OCI-LY7 (cell line): ENCODE results near the gene NCAM2. TPM values are rescaled to one million over a fixed set of nuclear protein-coding genes. Genes with fewer than 3 reads are reported as not detected.

Experiments used
- BruUV-seq: library from RNA; stranded (reverse); fragments of 400-500 nt; replicated peaks from 2 replicates; lab custom pipeline; 2021; lab: Mats Ljungman, UMichigan
- CTCF ChIA-PET: fragments of 300-600 bp; sonication (Branson Sonifier 250); formaldehyde crosslinking; loops from one replicate; lab custom pipeline; 2022; ENCODE audit warnings: antibody characterized with exemption; ENCODE audit not compliant: unreplicated experiment; lab: Charles Lee
- POLR2A ChIA-PET: fragments of 300-600 bp; sonication (Branson Sonifier 250); formaldehyde crosslinking; loops from one replicate; lab custom pipeline; 2022; ENCODE audit warnings: antibody characterized with exemption; lab: Charles Lee
- DNase-seq: peaks from one replicate; pipeline ENCODE4 v3.0.0-alpha.2; 2015; ENCODE audit warnings: low spot score
- H2AFZ ChIP-seq: fragments of 200-600 bp; sonication (generic), shearing (Covaris generic); 2 replicates; pipeline ENCODE4 v1.6.1; 2014; ENCODE audit warnings: mild to moderate bottlenecking, antibody characterized with exemption, low read length, moderate library complexity
- H3K27ac ChIP-seq: fragments of 200-600 bp; sonication (generic); 2 replicates; pipeline ENCODE4 v1.5.1; 2014; ENCODE audit warnings: mixed run types, low read depth, mild to moderate bottlenecking, moderate library complexity, low read length, inconsistent platforms; ENCODE audit not compliant: poor library complexity, severe bottlenecking
- H3K36me3 ChIP-seq: fragments of 200-600 bp; sonication (generic); 2 replicates; pipeline ENCODE4 v1.6.1; 2014; ENCODE audit warnings: mild to moderate bottlenecking, antibody characterized with exemption, low read length, moderate library complexity, mixed read lengths; ENCODE audit not compliant: insufficient read depth
- H3K4me1 ChIP-seq: fragments of 200-600 bp; sonication (generic); 2 replicates; pipeline ENCODE4 v1.5.1; 2014; ENCODE audit warnings: mild to moderate bottlenecking, low read length; ENCODE audit not compliant: insufficient read depth, poor library complexity, severe bottlenecking
- H3K4me2 ChIP-seq: fragments of 200-600 bp; sonication (generic); 2 replicates; pipeline ENCODE4 v1.6.1; 2014; ENCODE audit warnings: mild to moderate bottlenecking, low read length
- H3K4me3 ChIP-seq: fragments of 200-600 bp; sonication (generic); 2 replicates; pipeline ENCODE4 v1.5.1; 2014; ENCODE audit warnings: mild to moderate bottlenecking, low read depth, low read length; ENCODE audit not compliant: poor library complexity, severe bottlenecking
- H3K79me2 ChIP-seq: fragments of 200-600 bp; sonication (generic); 2 replicates; pipeline ENCODE4 v1.6.1; 2016; ENCODE audit warnings: low read depth, mild to moderate bottlenecking, low read length, moderate library complexity, mixed read lengths; ENCODE audit not compliant: insufficient read depth
- H3K9me2 ChIP-seq: fragments of 200-600 bp; sonication (generic); 2 replicates; pipeline ENCODE4 v1.6.1; 2016; ENCODE audit warnings: mild to moderate bottlenecking, low read length, mixed read lengths; ENCODE audit not compliant: insufficient read depth
- H3K9me3 ChIP-seq: fragments of 200-600 bp; sonication (generic); 2 replicates; pipeline ENCODE4 v1.6.1; 2014; ENCODE audit warnings: mild to moderate bottlenecking, mixed run types, low read length, mixed read lengths
- H4K20me1 ChIP-seq: fragments of 200-600 bp; sonication (generic); 2 replicates; pipeline ENCODE4 v1.6.1; 2014; ENCODE audit warnings: mild to moderate bottlenecking, antibody characterized with exemption, low read length, moderate library complexity, mixed read lengths; ENCODE audit not compliant: insufficient read depth
- EZH2phosphoT487 ChIP-seq: fragments of 200-600 bp; sonication (generic); IDR thresholded peaks from 2 replicates; pipeline ENCODE4 v1.6.1; 2018; ENCODE audit warnings: low read depth, borderline replicate concordance, mild to moderate bottlenecking, mixed run types, antibody characterized with exemption, low read length, moderate library complexity, mixed read lengths
- intact Hi-C: fragments of 100-400 bp; cut with micrococcal nuclease; formaldehyde crosslinking; loops from one replicate; pipeline ENCODE4 v1.10.0; 2022; ENCODE audit not compliant: unreplicated experiment
- total RNA-seq, 2 experiments: library from RNA; depleted of rRNA in 1 of 2; stranded (reverse); fragments of >200 nt in 1 of 2; shearing (Covaris generic) in 1 of 2; gene quantifications; 2 replicates each; pipeline ENCODE4 v1.2.3, GENCODE V29; 2014 to 2022
- TF ChIP-seq, protein P1 (sequence below): fragments of 200-600 bp; sonication (generic); conservative IDR thresholded peaks from 2 replicates; pipeline ENCODE4 v1.5.1; 2014; ENCODE audit warnings: mild to moderate bottlenecking, antibody characterized with exemption, low read length, moderate library complexity, mixed read lengths

NCAM2 gene
- total RNA-seq, 2 experiments from 2014 or later = not detected

DNA sequence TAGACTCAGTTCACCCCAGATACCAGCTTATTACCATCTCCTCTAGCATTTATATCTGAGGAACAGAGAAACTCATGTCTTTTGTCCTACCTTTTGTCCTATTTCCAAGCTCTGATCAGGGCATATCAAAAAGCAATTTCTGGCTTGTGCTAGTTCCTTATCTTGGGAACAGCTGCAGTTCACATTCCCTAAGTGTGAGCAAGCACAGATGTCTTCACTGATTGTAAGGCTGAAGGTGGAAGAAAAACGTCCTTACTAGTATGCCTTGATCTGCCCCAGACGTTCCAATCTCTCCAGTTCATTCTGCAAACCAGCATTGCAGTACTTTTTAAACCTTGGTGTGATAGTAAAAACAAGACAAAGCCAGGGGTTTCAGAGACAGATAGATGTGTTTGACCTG, 139.8 kb downstream of the NCAM2 start:
- BruUV-seq = no TSS peak
- no peaks in the 10 kb centered on the region for H3K9me2 ChIP-seq
- H3K9me3 ChIP-seq = peaks cover 13% of the 10 kb centered on the region; the same call in 1 of the 2 replicates
- POLR2A ChIA-PET = interaction anchor here (0.6 kb wide), 1 partner anchor 369 kb away, joined by 4 read pairs; no protein-coding TSS in a partner anchor
- no peaks in the 10 kb centered on the region for H3K36me3 ChIP-seq
- no peaks in the 10 kb centered on the region for H3K79me2 ChIP-seq
- TF ChIP-seq EZH2phosphoT487 = no peak
- TF ChIP-seq, protein P1, sequence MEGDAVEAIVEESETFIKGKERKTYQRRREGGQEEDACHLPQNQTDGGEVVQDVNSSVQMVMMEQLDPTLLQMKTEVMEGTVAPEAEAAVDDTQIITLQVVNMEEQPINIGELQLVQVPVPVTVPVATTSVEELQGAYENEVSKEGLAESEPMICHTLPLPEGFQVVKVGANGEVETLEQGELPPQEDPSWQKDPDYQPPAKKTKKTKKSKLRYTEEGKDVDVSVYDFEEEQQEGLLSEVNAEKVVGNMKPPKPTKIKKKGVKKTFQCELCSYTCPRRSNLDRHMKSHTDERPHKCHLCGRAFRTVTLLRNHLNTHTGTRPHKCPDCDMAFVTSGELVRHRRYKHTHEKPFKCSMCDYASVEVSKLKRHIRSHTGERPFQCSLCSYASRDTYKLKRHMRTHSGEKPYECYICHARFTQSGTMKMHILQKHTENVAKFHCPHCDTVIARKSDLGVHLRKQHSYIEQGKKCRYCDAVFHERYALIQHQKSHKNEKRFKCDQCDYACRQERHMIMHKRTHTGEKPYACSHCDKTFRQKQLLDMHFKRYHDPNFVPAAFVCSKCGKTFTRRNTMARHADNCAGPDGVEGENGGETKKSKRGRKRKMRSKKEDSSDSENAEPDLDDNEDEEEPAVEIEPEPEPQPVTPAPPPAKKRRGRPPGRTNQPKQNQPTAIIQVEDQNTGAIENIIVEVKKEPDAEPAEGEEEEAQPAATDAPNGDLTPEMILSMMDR = no peak
- no peak overlapping the region for H2AFZ ChIP-seq
- H3K4me1 ChIP-seq = no peaks in the 10 kb centered on the region
- DNase-seq = no peak
- H3K4me3 ChIP-seq = no peak overlapping the region
- H3K27ac ChIP-seq = no peak overlapping the region
- no peaks in the 10 kb centered on the region for H4K20me1 ChIP-seq
- H3K4me2 ChIP-seq = no peak overlapping the region
- intact Hi-C loops = no loop called here
- CTCF ChIA-PET = no interaction called here

GRCh38 chr21:21146587-21147373, 148.6 kb downstream of the NCAM2 start:
- POLR2A ChIA-PET = no interaction called here

More at GRCh38 chr21:21146587-21147373, 148.6 kb downstream of the NCAM2 start:
- Histone ChIP-seq H3K79me2 (no peaks in the 10 kb centered on the region), H3K36me3 (no peaks in the 10 kb centered on the region), H3K4me1 (no peaks in the 10 kb centered on the region), H3K9me2 (no peaks in the 10 kb centered on the region), H3K27ac (no peak overlapping the region), H3K9me3 (peaks cover 11% of the 10 kb centered on the region; the same call in 1 of the 2 replicates), H3K4me3 (no peak overlapping the region), H3K4me2 (no peak overlapping the region), H2AFZ (no peak overlapping the region), H4K20me1 (no peaks in the 10 kb centered on the region)
- intact Hi-C loops = no loop called here
- TF ChIP-seq, protein P1 = no peak
- TF ChIP-seq EZH2phosphoT487 = no peak
- DNase-seq = no peak
- CTCF ChIA-PET = no interaction called here
- no TSS peak for BruUV-seq
